Germinal center (tissue), 1 donor: ENCODE measurements around the gene INSRR.

Experiments used
- DNase-seq: peaks from one replicate; pipeline ENCODE4 v3.0.0; 2012; ENCODE audit warnings: mixed read lengths, low spot score

The INSRR gene

DNA sequence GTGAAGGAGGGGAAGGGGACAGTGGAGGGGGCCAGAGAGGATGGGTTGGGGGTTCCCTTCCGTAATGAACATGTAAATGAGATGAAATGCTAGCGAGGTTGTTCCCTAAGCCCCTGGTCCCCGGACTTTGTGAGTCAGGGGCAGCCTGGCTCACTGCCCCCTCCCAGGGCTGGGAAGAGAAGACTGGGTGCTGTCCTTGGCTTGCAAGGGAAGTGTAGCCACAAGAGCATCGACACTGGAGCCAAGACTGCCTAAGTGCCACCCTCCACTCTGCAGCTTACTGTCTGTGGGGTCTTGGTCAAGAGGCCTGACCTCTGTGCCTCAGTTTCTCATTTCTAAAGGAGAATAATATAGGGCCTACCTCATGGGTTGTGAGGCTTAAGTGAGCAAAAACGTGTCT is 35.1 kb upstream of the INSRR start:
- DNase-seq = no peak

DNA sequence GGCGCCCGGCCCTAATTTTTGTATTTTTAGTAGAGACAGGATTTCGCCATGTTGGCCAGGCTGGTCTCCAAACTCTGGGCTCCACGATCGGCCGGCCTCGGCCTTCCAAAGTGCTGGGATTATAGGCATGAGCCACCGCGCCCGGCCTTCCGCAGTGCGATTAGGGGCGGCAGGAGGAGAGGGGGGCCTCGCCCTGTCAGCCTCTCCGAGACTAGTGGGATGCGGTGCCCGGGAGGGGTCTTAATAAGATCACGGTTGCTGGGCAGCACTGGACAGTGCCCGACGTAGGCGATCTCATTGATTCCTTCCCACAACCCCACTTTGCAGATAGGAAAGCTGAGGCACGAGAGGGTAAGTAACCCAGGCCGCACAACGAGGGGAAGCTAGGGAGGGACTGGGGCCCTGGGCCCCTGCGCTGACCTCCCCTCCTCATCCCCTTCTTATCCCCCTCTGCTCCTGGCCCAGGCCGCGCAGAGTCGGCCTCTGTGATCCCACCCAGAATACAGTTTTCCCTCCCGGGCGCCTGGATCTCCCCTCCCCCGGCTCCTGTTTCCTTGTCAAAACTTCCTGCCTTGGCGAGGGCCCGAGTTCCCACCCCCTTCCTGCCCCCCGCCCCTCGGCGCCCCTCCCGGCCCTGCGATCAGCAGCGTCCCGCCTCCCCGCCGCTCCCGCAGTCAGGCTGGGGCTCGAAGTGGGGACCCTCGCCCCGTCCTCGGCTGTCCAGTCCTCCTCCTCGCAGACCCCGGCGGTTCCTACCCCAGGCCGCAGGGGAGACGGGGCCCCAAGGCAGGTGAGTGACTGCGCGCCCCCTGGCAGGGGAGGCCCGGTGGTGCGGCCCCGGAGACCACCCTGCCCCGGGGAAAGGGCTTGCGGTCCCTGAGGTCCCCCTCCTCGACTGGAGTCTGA is 34.4 kb upstream of the INSRR start, which contains the start of gene PEAR1:
TSS of gene PEAR1 (plus strand) at position 671 of the 906 bp plus-strand sequence. CDS start 10,209 bp downstream, outside the sequence.
- DNase-seq = no peak

DNA sequence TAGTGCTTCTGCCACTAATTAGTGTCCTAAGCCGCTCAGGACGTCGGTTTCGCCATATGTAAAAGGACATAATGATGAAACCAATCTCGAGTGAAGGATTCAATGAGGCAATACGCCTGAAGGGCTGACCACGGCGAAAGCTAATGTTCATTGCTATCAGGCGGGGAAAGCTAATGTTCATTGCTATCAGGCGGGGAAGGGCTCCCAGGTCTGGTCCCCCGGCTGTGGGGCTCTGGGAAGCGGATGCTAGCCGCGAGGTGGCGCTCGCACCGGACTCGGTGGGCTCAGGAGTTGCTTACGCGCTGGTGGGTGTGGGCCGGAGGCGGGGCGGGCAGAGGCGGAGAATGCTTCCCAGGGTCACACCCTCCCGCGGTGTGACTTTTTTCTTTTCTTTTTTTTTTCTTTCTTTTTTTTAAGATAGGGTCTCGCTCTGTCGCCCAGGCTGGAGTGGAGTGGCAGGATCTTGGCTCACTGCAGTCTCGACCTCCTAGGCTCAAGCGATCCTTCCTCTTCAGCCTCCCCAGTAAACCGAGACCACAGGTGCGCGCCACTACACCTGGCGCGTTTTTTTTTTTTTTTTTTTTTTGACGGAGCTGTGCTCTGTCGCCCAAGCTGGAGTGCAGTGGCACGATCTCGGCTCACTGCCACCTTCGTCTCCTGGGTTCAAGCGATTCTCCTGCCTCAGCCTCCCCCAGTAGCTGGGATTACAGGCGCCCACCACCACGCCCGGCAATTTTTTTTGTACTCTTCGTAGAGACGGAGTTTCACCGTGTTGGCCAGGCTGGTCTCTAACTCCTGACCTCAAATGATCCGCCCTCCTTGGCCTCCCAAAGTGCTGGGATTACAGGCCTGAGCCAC is 33.5 kb upstream of the INSRR start:
- peak; percentile 86 for DNase-seq

DNA sequence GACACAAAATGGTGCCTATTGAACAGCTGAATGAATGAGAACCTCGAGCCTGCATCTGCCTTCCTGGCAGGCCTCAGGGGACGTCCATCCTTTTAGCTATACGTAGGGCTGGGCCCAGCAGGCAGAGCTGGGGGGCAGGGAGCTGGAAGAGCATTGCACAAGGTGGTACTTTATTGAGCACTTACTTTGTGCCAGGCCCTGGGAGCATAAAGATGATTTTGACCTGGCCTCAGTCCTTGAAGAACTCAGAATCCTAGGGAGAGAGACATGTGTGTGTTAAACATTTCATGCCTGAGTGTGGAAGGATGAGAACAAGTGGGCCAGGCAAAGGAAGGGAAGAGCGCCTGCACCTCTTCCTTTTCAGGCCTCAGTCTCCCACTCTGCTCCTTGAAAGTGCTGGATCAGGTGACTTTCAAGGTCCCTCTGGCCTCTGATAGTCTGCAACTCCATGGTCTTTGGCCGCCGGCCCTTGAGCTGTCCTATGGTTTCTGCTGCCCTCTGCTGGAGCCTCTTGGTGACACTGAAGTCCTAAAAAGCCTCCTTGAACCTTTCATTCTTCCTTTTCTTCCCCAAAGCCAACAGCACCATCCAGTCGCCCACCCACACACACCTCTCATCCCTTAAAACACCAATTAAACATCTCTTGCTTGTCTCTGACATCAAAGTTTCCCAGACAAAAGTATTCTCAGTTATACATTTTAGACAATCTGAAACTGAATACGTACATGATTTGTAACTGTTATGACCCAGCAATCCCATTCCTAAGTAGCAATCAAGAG is 31.1 kb upstream of the INSRR start:
- DNase-seq = peak; percentile 55

DNA sequence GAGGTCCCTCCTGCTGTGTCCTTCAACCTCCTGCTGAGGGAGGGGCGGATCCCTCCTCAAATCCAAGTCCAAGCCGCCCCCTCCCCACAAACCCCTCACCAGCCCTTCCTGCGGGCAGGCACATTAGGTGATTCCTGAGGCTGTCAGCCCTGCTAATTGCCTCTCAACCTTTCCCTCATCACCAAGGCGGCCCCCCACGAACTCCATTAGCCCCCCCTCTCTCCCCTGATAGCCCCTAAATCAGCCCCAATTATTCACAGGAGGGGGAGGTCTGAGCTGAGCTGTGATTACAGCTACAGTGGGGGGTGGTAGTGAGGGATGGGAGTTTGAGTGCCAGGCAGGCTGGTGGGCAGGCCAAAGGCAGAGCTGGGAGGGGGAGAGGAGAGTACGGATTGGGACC is 28.8 kb upstream of the INSRR start:
- no peak for DNase-seq

DNA sequence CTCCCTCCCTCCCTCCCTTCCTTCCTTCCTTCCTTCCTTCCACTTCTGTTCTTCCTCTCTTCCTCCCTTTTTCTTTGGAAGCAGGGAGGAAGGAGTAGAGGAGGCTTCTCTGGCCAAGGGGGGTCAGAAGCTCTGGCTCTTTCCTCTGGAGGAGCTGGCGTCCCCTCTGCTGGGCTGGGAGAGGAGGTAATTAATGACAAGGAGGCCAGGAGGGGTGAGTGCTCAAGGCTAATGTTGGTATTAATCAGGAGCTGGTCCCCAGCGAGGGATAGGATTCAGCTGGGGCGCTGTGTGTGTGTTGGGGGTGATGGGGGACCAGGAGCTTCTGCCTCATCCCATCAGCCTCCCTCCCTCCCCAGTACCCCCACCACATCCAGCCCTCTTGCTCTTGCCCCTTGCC is 28.4 kb upstream of the INSRR start:
- DNase-seq = no peak

DNA sequence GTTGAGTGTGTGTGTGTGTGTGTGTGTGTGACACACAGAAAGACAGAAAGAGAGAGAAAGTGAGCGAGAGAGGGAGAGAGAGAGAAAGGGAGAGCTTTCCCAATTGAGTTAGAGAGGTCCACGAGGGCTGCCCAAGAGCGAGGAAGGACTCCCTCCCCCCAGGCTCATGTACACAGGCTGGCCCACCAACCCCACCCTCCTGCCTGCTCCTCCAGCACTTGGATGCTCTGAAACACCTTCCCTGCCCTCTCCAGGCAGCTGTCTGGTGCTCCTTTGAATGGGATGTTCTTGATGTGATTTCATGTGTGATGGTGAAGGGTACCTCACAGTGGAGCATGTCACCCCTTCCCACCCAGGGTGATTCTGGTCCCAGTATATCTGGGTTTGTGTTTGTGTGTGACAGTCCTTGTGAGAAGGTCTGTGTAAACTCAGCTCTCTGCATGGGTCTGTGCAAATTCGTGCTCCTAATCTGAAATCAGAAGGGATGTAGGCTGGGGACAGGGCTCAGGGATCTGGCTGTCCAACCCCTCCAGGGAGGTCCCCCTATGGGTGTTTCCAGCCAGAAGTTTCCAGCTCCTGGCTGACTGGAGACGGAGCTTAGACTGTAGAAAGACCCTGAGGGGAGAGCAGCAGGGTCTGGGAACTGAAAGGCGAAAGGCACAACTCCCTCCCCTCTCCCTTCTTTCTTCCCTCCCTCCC is 27.8 kb upstream of the INSRR start:
- no peak for DNase-seq

DNA sequence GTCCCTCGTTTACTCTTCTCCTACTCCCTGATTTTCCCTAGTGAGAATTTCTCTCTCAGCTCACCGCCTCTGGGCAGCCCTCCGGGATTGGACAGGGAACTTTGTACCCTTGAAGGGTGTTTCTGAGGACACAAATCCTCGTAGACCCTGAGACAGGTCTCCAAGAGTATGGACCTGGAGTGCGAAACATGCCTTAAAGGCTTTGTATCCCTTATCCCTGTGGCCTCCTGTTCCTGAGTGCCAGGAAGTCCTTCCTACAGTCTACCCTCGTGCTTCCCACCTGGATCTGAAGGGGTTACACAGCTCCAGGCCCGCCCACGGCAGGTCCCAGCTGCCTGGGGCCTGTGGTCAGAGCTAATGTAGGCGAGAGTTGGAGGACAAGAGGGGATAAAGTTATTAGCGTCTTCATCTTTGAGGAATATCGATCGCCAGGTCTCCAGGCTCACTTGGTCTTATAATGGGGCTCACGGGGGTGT is 27.0 kb upstream of the INSRR start:
- no peak for DNase-seq

DNA sequence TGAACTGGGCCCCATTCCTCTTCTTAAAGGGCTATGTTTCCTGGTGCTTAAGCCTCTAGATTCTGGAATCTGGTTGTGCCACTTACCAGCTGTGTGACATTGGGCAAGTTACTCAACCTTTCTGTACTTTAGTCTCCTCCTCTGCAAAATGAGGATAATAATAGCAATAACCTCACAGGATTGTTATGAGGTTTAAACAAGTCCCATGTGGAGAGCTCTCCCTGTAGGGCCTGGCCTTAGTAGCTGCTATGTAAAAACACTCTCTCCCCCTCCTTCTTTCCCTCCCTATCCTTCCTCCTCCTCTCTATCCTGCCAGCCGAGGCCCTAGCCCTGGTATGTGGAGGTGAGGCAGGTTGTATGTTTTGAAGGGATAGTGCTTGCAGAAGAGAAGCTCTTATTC is 26.4 kb upstream of the INSRR start:
- no peak for DNase-seq

DNA sequence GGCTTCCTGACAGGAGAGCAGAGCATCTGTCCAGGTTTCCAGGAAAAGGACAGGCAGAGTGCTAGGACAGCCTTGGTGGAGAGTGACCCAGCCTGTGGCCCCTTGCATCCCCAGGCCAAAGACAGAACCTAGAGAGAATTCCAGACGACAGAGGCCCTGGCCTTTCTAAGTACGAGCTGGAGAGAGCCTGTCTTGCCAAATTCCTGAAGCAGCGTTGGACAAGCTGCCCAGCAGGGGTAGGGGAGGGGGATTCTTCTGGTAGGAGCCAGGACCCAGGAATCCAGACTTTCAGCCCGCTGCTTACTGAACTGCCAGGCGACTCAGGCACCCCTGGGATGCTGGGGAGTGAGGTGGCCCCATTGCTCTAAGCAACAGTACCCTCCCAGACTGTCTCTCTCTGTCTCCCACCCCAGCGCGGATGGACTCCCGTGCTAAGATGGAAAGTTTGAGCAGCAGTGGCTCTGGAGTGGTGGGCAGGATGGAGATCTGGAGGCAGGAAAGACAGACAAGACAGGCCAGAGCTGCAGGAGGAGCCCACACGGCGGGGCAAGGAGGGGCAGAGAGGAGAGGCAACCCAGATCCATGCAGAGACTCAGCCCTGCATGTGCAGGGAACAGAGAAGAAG is 25.8 kb upstream of the INSRR start:
- no peak for DNase-seq

DNA sequence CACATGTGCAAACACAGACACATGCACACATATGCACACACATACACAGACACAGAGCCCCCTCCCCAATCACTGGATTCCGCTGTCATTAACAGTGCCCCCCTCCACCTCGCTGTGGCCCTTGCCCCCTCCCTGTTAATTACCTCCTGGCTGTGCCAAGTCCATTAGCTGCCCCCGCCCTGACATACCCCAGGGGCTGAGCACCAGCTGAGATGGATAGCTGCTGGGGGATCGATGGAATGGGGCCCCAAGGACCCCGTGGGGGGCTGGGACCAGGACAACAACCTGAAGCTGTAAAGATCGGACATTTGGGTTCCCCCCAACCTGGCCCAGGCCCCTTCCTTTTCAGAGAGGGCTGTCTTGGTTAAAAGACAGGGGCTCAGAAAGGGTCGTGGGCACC is 25.0 kb upstream of the INSRR start:
- DNase-seq = no peak

DNA sequence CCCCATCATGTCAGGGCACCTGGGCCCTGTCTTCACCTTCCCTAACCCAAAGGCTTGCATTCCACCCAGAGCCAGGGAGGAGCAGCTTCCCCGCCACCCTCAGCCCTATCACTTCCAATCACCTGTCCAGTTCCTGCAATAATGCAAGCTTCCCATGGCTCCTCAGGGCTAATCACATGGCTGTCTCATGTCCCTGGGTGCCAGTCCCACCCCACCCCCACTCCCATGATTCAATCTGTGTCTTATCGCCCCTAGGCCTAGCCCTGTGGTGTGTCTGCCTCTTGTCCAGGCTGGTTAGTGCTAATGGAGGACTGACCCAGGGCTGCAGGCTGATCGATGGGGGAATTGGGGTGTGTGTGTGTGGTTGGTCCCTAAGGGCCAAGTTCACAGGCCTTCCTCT is 23.6 kb upstream of the INSRR start:
- no peak for DNase-seq

DNA sequence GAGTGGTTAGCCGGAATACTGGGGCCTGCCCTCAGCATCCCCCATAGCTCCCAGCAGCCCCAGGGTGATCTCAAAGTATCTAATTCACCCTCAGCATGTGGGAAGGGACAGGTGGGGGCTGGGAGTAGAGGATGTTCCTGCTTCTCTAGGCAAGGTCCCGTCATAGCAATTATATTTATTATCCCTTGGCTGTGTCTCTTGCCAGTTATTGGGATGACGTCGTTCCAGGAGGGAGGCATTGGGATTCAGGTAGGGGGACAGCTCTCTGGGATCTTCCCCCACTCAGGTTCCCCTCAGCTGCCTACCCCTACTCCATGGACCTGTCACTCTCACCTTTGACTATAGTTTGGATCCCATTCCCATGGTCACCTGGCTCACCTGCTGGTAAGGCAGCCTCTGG is 22.7 kb upstream of the INSRR start:
- no peak for DNase-seq

DNA sequence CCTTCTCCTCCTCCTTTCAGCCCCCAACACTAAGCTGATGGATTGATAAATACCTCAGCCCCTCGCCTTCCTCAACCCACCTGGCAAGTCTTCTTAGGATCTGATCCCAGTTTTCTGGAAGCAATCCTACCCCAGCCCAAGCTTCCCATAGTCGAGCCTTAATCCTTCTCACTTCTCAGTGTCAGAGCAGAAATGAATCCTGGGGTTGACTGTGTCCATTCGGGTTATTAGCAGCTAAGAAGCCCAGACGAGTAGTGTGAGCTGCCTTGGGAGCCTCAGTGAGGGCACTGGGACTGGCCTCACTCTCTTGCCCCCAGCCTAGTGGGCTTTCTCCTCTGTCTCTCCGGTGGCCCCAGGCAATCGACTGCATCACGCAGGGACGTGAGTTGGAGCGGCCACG is 22.2 kb upstream of the INSRR start:
- no peak for DNase-seq

DNA sequence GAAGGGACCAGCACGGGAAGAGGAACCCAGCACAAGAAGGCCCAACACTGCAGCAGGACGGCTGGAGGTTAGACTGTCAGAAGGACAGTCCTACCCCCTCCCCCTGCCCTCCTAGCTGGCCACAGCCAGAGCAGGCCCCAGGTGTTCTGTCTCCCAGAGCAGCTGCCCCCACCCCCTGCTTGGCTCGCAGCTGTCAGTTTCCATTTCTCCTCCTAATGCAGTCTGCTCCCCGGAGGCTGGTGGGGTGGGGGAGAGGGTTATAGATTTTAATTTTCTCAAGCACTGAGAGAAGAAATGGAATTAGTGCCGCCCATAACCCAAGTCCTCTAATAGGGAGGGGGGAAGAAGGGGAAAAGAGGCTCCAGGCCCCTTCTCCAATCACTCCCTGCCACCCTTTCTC is 21.6 kb upstream of the INSRR start:
- DNase-seq = no peak

DNA sequence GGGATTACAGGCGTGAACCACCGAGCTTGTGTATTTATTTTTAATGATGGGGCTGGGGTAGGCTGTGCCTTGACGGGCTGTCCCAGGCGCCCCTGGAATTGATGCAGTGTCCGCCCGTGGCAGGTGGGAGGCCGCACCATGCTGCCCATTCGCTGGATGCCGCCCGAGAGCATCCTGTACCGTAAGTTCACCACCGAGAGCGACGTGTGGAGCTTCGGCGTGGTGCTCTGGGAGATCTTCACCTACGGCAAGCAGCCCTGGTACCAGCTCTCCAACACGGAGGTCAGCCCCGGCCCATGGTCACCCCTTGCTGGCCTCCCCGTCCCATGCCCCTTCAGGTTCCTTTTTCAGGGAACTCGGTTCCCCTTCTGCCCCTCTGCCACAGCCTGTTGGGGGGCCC is 21.0 kb upstream of the INSRR start:
- DNase-seq = no peak

DNA sequence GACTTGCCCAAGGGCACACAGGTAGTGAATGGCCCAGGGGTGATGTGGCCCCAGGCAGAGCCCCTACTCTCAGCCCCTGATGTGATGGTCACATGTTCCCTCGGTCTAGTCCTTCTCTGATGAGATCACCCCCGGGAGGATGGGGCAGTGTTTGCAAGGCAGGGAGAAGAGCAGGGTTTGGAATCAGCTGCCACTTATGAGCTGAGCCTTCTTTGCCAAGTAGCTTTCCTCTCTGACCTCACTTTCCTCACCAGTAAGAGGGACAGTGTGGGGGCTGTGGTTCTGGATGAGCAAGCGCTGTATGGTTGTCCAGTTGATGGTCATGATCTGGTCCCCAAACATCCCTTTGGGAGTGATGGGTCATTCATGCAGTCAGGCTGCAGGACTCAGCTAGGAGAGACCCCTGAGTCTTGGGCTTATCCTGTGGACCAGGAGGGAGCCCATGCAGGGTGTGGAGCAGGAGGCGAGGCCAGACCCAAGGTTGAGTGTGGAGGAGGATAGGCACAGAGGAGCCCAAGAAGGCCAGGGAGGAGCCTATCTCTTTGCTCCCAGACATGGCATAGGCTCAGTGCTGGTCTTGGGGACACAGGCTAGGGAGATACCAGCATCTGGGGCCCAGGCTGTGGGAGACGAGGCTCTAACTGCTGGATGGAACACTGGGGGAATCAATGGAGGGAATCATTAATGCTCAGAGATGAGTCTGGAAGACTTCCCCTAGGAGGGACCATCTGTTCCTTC is 18.7 kb upstream of the INSRR start:
- DNase-seq = no peak

DNA sequence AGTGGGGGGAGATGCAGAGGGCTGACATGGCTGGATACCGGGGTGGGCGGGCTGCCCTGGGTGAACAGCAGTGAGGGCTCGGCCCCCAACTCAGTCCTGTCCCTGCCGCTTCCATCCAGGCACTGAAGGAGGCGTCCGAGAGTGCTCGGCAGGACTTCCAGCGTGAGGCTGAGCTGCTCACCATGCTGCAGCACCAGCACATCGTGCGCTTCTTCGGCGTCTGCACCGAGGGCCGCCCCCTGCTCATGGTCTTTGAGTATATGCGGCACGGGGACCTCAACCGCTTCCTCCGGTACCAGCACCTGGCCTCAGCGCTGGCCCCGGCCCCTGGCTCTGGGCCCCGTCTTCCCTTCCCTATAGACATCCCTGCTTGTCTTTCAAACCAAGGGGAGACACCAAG is 17.4 kb upstream of the INSRR start:
- DNase-seq = no peak

DNA sequence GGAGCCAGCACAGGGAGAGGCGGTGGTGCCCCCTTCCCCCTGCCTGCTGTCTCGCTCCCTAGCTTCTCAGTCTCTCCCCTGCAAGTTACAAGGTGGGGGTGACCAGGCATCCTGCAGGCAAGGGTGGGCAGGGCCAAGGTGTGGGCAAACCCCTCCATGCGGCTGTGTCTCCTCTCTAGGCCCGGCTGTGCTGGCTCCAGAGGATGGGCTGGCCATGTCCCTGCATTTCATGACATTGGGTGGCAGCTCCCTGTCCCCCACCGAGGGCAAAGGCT is 16.4 kb upstream of the INSRR start:
- no peak for DNase-seq

DNA sequence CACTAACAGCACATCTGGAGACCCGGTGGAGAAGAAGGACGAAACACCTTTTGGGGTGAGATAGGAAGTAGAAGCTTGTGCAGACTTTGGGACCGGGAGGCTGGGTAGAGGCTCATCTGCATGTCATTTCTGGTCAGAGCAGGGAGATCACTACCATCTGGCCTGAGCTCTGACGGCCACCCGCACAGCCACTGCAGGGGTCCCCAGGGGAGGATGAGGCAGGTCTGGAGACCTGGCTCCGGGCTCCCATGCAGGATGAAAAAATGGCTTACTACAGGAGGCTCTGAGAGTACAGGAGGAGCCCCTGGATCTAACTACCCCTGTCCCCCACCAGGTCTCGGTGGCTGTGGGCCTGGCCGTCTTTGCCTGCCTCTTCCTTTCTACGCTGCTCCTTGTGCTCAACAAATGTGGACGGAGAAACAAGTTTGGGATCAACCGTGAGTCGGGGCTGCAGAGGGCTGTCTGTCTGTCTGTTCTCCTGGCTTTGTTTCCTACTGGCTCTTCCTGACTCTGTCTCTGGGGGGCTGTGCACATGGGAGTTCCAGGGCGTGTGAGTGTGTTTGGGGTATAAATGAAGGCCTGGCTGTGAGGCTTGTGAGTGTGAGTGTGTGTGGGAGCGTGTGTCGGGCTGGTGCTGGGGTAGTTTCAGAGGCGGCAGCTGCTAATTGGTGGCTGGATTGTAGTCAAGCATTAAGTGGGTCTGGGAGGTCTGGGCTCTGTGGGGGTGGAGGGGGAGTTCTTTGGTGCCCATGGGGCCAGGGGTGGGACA is 15.8 kb upstream of the INSRR start:
- no peak for DNase-seq
